HEK293 (cell line): ENCODE results near the gene EMD.
"Not testable (repeated sequence)": the region's sequence is repeated elsewhere in the genome, so short reads cannot be mapped to it uniquely, and the experiment has no call there.

Source experiments
- CTCF ChIP-seq: fragments of 450-650 bp; formaldehyde crosslinking; IDR thresholded peaks from 2 replicates; pipeline ENCODE4 v1.5.1; 2016; ENCODE audit warnings: missing biosample characterization, missing genetic modification characterization
- PATZ1 ChIP-seq: fragments of 450-650 bp; formaldehyde crosslinking; IDR thresholded peaks from 2 replicates; pipeline ENCODE4 v1.5.1; 2016; ENCODE audit warnings: missing biosample characterization, missing genetic modification characterization
- REST ChIP-seq: fragments of 450-650 bp; formaldehyde crosslinking; IDR thresholded peaks from 2 replicates; pipeline ENCODE4 v1.5.1; 2016; ENCODE audit warnings: missing biosample characterization, missing genetic modification characterization
- WT1 ChIP-seq: fragments of 450-650 bp; formaldehyde crosslinking; IDR thresholded peaks from 2 replicates; pipeline ENCODE4 v1.5.1; 2016; ENCODE audit warnings: missing biosample characterization, missing genetic modification characterization
- ZBTB8A ChIP-seq: fragments of 450-650 bp; formaldehyde crosslinking; IDR thresholded peaks from 2 replicates; pipeline ENCODE4 v1.5.1; 2016; ENCODE audit warnings: missing biosample characterization, missing genetic modification characterization
- ZNF274 ChIP-seq, 2 experiments: fragments of 200-500 bp in 1 of 2; fragments of 450-650 bp in 1 of 2; sonication (Bioruptor generic) in 1 of 2; formaldehyde crosslinking in 1 of 2; IDR thresholded peaks; 2 replicates each; pipeline versions ENCODE4 v1.5.1 to v1.6.1; 2014 to 2016; ENCODE audit warnings: borderline replicate concordance in 1 of 2, inconsistent platforms in 1 of 2, low read length in 1 of 2, missing biosample characterization in 1 of 2, missing genetic modification characterization in 1 of 2
- ZNF366 ChIP-seq: fragments of 450-650 bp; formaldehyde crosslinking; conservative IDR thresholded peaks from 2 replicates; pipeline ENCODE4 v1.5.1; 2016; ENCODE audit warnings: missing biosample characterization, missing genetic modification characterization
- ZNF670 ChIP-seq: fragments of 450-650 bp; formaldehyde crosslinking; IDR thresholded peaks from 2 replicates; pipeline ENCODE4 v1.5.1; 2016; ENCODE audit warnings: missing biosample characterization, missing genetic modification characterization, low read depth

- TF ChIP-seq CTCF (tag by site-specific recombination); REST (tag by site-specific recombination); ZNF366; PATZ1 (tag by site-specific recombination); ZBTB8A (tag by site-specific recombination); ZNF670 (tag by site-specific recombination); ZNF274 (IDR thresholded peaks at IDR 0.05; ENCODE audit: low read length); ZNF274 (tag by site-specific recombination; IDR thresholded peaks at IDR 0.05; ENCODE audit: borderline replicate concordance); WT1 (tag by site-specific recombination): not testable (repeated sequence)
Measured at GRCh38 chrX:154343620-154344019, 35.5 kb upstream of the EMD start.
